Sigmoid colon (tissue), 7 donors: ENCODE measurements around the gene PCDHGB2. TPM values are rescaled to one million over a fixed set of nuclear protein-coding genes. Genes with fewer than 3 reads are reported as not detected.
"Not testable (repeated sequence)": the region's sequence is repeated elsewhere in the genome, so short reads cannot be mapped to it uniquely, and the experiment has no call there.

Source experiments
- DNase-seq: peaks from one replicate; pipeline ENCODE4 v3.0.0-alpha.2; 2019
- H3K27ac ChIP-seq, 4 donors: fragments of 200-600 bp; sonication (generic); one replicate each; pipeline ENCODE4 v1.5.1; 2016 to 2019; ENCODE audit warnings: mild to moderate bottlenecking in 1 of 4
- H3K27me3 ChIP-seq, 3 donors: fragments of 200-600 bp; sonication (generic); one replicate each; pipeline ENCODE4 v1.5.1; 2019; ENCODE audit warnings: mild to moderate bottlenecking in 1 of 3
- H3K36me3 ChIP-seq, 4 donors: fragments of 200-600 bp; sonication (generic); one replicate each; pipeline ENCODE4 v1.5.1; 2016 to 2019
- H3K4me1 ChIP-seq, 4 donors: fragments of 200-600 bp; sonication (generic); one replicate each; pipeline ENCODE4 v1.5.1; 2017 to 2019
- H3K4me3 ChIP-seq, 4 donors: fragments of 200-600 bp; sonication (generic); one replicate each; pipeline ENCODE4 v1.5.1; 2017 to 2019; ENCODE audit warnings: mild to moderate bottlenecking in 2 of 4, moderate library complexity in 1 of 4
- H3K9me3 ChIP-seq, 4 donors: fragments of 200-600 bp in 3 of 4; sonication (generic) in 3 of 4; one replicate each; pipeline versions ENCODE4 v1.5.1 to v1.6.1; 2013 to 2019
- CTCF ChIP-seq, 4 experiments: fragments of 450-650 bp in 3 of 4; fragments of 200-600 bp in 1 of 4; IDR thresholded peaks; one replicate each; pipeline ENCODE4 v1.5.1; 2016 to 2019; ENCODE audit warnings: antibody characterized with exemption in 4 of 4, mild to moderate bottlenecking in 3 of 4, moderate library complexity in 2 of 4
- EP300 ChIP-seq, 4 donors: sonication (generic); formaldehyde crosslinking; IDR thresholded peaks; one replicate each; pipeline ENCODE4 v1.6.1; 2017; ENCODE audit warnings: antibody characterized with exemption in 4 of 4
- POLR2A ChIP-seq, 2 donors: fragments of 450-650 bp; IDR thresholded peaks; one replicate each; pipeline ENCODE4 v1.6.1; 2016; ENCODE audit warnings: antibody characterized with exemption in 2 of 2, mild to moderate bottlenecking in 2 of 2, moderate library complexity in 2 of 2
- POLR2AphosphoS5 ChIP-seq, 4 donors: sonication (generic); formaldehyde crosslinking; IDR thresholded peaks; one replicate each; pipeline ENCODE4 v1.6.1; 2017; ENCODE audit warnings: antibody characterized with exemption in 4 of 4
- WGBS, 2 donors: extraction: QIAGEN DNeasy Blood & Tissue Kit; methylation state at CpG; one replicate each; pipeline ENCODE4 v1.1.7; 2013; 5-methylcytosine and 5-hydroxymethylcytosine counted together
- intact Hi-C: fragments of 100-400 bp; cut with DNase I; formaldehyde crosslinking; loops from one replicate; pipeline ENCODE4 v1.15.1; 2023
- polyA plus RNA-seq, 3 donors: library from polyadenylated mRNA; stranded (reverse); fragments of 200-250 nt; gene quantifications; one replicate each; pipeline ENCODE4 v1.2.3, GENCODE V29; 2013
- total RNA-seq, 4 donors: library from RNA; depleted of rRNA; stranded (reverse); fragments of >200 nt; gene quantifications; one replicate each; pipeline ENCODE4 v1.1.0, GENCODE V29; 2016
- donor health status: healthy with polysubstance abuse.
- donor health status: Bipolar disorder and iron deficiency.
- donor health status: healthy.

Gene PCDHGB2
- total RNA-seq (10 to 100 TPM in 2 of 4 donors, 1 to 10 TPM in 2; 4.3 to 12.9 (median 8.0) TPM), polyA plus RNA-seq (under 1 TPM in 1 of 3 donors, not detected in 2; 0.51 TPM)

- peak within 1 kb of the TSS in 2 of 4 donors; percentile 14 to 26 for H3K4me3 ChIP-seq
- H3K4me1 ChIP-seq: no peaks in the 10 kb centered on the region
- no peaks in the 10 kb centered on the region for H3K36me3 ChIP-seq
- no peak within 1 kb of the TSS for H3K27ac ChIP-seq
- intact Hi-C loops: no loop called here
- H3K9me3 ChIP-seq: peaks cover 48 to 96% (median 68%) of the 10 kb centered on the region in 4 donors
- 23 to 34% methylated on average over 24 of the region's 24 CpGs for WGBS, 2 donors
- TF ChIP-seq EP300 (IDR thresholded peaks at IDR 0.05) (no peak), CTCF (IDR thresholded peaks at IDR 0.05) (peak in 1 of 4 experiments; percentile 8)
- H3K27me3 ChIP-seq: peaks cover 0 to 5% (median 4%) of the 10 kb centered on the region in 3 donors
- DNase-seq: no peak
Observed at GRCh38 chr5:141359790-141360426, at the start of gene PCDHGB2. Gene PCDHGB2, plus strand, starts transcription at chr5:141359994. Its CDS starts 142 bp downstream, at chr5:141360136.

- intact Hi-C loops: no loop called here
- peaks cover 5 to 40% (median 29%) of the 10 kb centered on the region in 4 donors for H3K36me3 ChIP-seq
- H3K27ac ChIP-seq: no peak overlapping the region
- H3K4me1 ChIP-seq: no peaks in the 10 kb centered on the region
- no peaks in the 10 kb centered on the region for H3K27me3 ChIP-seq
- no peak overlapping the region for H3K4me3 ChIP-seq
- TF ChIP-seq POLR2A (IDR thresholded peaks at IDR 0.05) (no peak), CTCF (IDR thresholded peaks at IDR 0.05) (no peak), POLR2AphosphoS5 (IDR thresholded peaks at IDR 0.05) (no peak), EP300 (IDR thresholded peaks at IDR 0.05) (no peak)
- DNase-seq: no peak
- peaks cover 37 to 93% (median 68%) of the 10 kb centered on the region in 4 donors for H3K9me3 ChIP-seq
Observed at GRCh38 chr5:141313711-141314110, 46.1 kb upstream of the PCDHGB2 start.

- 85 to 93% methylated on average over 4 of the region's 4 CpGs for WGBS, 2 donors
- intact Hi-C loops: not testable (repeated sequence)
Observed at GRCh38 chr5:141316963-141317362, 42.8 kb upstream of the PCDHGB2 start.

GRCh38 chr5:141319202-141319601 lies 40.6 kb upstream of the PCDHGB2 start:
- H3K9me3 ChIP-seq: peaks cover 37 to 61% (median 50%) of the 10 kb centered on the region in 4 donors
- no peak for TF ChIP-seq POLR2AphosphoS5 (IDR thresholded peaks at IDR 0.05)
- no peak for TF ChIP-seq CTCF (IDR thresholded peaks at IDR 0.05)
- TF ChIP-seq POLR2A (IDR thresholded peaks at IDR 0.05): no peak
- no peak for TF ChIP-seq EP300 (IDR thresholded peaks at IDR 0.05)
- H3K27ac ChIP-seq: no peak overlapping the region
- 97 to 98% methylated on average over 6 of the region's 6 CpGs for WGBS, 2 donors
- no peak for DNase-seq
- no peaks in the 10 kb centered on the region for H3K27me3 ChIP-seq
- intact Hi-C loops: no loop called here
- H3K36me3 ChIP-seq: peaks cover 13 to 47% (median 37%) of the 10 kb centered on the region in 4 donors
- H3K4me3 ChIP-seq: peak overlapping the region in 1 of 4 donors; percentile 75
- H3K4me1 ChIP-seq: peaks cover 0 to 11% (median 0%) of the 10 kb centered on the region in 4 donors

More at GRCh38 chr5:141316963-141317362, 42.8 kb upstream of the PCDHGB2 start:
- not testable (repeated sequence) for H3K27me3 ChIP-seq, H3K4me3 ChIP-seq, H3K27ac ChIP-seq, DNase-seq
- Histone ChIP-seq H3K4me1 (peaks cover 0 to 11% (median 0%) of the 10 kb centered on the region in 4 donors), H3K9me3 (peaks cover 46 to 81% (median 65%) of the 10 kb centered on the region in 4 donors), H3K36me3 (peaks cover 13 to 51% (median 41%) of the 10 kb centered on the region in 4 donors)

- DNase-seq: no peak
- 75 to 80% methylated on average over 5 of the region's 5 CpGs for WGBS, 2 donors
- Histone ChIP-seq H3K36me3 (peaks cover 13 to 47% (median 37%) of the 10 kb centered on the region in 4 donors), H3K4me3 (peak overlapping the region; percentile 65 to 75 (median 66)), H3K27ac (peak overlapping the region; percentile 88 to 94 (median 90)), H3K27me3 (no peaks in the 10 kb centered on the region), H3K9me3 (peaks cover 37 to 56% (median 49%) of the 10 kb centered on the region in 4 donors), H3K4me1 (peaks cover 0 to 11% (median 0%) of the 10 kb centered on the region in 4 donors)
- TF ChIP-seq CTCF (IDR thresholded peaks at IDR 0.05) (no peak), POLR2A (IDR thresholded peaks at IDR 0.05) (no peak)
- intact Hi-C loops: loop anchor here (1.0 to 2.0 kb wide), 2 partner anchors 155 to 241 kb away; partner anchors contain the start of gene PCDHGC3
Observed at GRCh38 chr5:141319699-141320098, 40.1 kb upstream of the PCDHGB2 start.
